GM18868 (cell line): ENCODE measurements around the gene LGSN.
"Not testable (repeated sequence)": the region's sequence is repeated elsewhere in the genome, so short reads cannot be mapped to it uniquely, and the experiment has no call there.

Experiments
- ATAC-seq: cut with Tn5 transposase; IDR thresholded peaks from one replicate; pipeline ENCODE4 v1.9.1; 2021; ENCODE audit warnings: mild to moderate bottlenecking, moderate library complexity; ENCODE audit not compliant: unreplicated experiment

Gene LGSN

DNA sequence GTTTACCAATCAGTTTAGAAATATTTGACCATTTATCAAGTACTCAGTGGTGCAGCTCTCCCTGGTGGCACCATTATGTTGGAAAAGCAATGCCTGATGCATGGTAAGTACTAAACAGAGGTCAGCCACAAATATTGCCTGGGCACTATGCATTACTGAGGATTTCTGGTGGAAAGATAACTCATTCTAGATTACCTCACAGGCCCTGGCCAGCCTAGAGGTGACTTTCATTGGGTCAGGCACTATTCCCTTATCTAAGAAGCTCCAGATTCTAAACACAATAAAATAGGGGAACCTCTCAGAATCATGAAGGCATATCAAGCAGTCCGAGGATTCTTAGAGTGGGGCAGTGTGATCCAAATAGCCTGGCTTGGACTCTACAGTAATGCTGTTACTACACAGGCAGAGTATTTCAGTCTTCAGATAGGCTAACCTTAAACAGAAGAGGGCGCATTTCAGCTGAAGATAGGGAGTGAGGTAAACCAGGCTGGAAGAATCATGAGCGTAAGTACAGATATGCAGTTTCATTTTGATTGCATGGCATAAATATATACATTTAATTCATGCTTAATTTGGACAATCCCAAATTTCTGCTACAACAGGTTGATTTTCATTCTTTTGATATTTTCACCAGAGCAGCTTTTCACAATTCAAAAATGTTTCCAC lies 12.1 kb downstream of the LGSN start:
- peak; percentile 91 for ATAC-seq

DNA sequence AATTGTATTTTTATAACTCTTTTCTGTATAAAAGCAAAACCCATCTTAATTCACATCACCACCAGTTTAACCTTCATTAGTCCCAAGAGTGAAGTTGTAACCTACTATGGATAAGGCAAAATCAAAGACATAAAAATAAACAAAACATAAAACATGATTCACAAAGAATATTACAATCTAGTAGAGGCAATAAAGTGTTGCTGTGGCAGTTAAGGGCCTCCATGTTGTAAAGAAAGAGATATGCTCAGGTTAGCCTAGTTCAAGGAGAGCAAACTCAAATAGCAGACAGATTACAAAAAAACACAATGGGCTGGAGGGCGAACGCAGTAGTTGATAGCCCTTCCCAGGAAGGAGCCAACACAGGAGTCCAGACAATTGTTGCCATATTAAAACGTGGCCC lies 13.4 kb downstream of the LGSN start:
- ATAC-seq: no peak

DNA sequence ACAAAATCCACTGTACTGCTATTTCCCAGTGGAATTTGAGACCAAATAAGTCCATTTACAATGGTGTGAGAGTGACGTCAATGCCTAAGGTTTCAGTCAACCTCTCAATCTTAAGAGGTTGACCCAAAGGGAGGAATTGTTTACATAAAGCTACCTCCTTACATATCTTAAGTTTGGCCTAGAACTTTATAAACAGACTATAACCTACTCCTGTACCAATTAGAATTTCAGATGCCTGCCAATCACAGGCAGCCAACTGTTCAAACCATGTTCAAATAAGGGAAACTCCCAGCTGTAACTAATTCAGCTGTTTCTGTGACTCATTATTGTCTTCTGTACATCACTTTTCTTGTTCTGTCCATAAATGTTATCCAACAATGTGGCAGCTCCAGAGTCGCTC lies 14.5 kb downstream of the LGSN start:
- ATAC-seq: no peak

DNA sequence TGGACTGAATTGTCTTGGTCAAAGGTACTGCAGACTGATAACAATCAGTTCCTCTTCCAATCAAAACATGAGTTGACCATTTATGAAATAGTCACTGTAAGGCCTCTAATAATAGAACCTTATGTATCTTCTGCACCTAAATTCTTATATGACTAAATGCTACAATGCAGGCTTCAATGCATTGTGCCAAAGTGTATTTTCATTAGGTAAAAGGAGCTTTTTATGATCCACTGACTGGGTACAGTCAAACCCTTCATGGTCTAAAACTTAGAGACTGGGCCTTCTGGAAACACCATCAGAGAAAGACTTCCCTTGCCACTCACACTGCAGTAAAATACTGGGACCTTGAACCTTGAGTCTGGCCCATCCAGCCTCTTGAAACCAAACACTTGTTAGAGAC lies 16.3 kb downstream of the LGSN start:
- no peak for ATAC-seq

DNA sequence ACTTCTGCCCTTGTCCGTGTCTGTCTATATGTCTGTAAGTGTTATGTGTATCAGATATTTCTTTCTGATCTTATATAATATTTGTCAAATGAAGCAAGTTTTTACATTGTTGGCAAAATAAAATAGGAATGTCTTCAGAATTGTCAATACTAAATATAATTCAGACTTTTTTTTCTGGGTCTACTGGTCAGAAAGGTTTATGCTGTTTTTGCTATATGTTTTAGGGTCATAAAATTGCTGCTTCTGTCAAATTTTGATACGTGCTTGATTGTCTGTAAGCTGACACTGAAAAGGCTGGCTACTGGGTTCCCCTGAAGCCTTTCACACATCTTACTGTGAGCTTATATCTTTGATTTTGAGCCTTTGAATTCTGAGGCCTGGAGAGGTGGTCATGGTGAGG lies 20.1 kb downstream of the LGSN start:
- no peak for ATAC-seq

DNA sequence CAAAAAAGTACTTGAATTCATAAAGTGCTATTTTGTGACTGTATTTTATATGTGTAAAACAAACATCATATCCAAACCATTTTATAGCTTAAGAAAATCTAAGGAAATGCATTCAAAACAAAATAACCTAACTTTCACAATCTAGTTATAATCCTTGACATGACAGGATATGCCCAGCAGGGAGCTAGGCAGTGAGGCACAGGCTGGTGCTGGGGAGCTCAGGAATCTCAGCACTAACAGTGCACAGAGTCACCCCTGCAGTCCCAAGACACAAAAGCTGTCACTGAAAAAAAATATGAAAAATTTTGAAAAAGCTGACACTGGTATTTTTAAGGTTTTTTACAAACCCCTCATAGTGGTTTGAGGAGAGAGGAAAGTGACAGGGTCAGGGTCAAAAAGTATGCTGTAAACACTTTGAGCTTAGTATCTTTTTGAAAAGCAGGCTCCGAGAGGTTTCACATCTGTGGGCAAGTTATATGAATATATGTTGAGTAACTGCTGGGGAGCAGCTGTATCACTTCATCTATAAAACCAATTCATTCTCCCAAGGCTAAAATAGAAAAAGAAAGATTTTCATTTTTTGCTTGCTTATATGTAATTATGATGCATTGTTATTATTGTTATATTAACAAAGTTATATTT lies 24.1 kb downstream of the LGSN start:
- ATAC-seq: no peak

DNA sequence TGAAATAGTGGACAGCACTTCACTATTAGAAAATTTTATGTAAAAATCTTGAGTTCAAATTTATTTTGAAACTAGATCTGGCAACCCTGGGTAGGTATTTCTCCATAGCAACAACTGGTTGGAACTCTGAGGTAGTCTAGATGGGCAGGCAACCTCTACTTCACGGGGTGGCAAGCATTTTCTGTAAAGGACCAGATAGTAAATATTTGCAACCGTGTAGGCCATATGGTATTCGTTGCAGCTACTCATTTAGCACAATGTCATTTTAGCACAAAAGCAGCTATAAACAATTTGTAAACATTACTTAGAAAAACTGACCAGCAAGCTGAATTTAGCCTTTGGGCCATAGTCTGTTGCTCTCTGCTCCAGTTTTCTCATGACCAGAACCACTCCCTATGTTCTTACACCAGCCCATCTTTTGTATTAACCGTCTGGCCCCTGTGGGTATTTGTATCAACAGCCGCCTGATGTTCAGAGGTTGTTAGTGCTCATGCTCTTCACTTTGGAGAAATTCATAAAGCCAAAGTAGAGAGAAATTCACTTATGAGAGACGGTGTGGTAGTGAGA lies 29.2 kb downstream of the LGSN start:
- no peak for ATAC-seq

DNA sequence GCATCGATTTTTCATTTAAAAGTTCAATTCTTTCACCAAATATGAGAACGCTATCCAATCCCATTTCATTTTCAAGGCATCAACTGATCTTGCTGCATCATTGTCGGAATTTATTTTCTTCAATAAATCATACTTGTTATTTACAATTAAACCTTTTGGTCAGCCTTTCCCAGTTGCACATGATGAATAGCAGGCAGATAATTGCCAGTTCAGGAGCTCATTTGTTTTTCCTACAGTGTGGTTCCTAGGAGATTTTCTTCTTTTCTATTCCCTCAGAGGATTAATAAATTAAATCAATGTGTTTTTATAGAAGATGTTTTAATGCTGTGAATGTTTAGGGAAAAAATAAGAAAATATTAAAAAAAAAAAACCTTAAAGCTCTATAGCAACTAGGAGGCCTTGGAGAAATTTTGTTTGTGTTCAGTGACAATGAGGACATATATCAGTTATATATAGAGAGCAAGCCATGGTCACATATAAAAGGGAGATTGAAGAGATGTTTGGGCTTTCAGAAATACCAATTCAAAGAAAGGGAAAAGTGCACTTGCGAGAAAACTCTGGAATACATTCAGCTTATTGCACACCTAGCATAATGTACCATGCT lies 30.4 kb downstream of the LGSN start:
- no peak for ATAC-seq

DNA sequence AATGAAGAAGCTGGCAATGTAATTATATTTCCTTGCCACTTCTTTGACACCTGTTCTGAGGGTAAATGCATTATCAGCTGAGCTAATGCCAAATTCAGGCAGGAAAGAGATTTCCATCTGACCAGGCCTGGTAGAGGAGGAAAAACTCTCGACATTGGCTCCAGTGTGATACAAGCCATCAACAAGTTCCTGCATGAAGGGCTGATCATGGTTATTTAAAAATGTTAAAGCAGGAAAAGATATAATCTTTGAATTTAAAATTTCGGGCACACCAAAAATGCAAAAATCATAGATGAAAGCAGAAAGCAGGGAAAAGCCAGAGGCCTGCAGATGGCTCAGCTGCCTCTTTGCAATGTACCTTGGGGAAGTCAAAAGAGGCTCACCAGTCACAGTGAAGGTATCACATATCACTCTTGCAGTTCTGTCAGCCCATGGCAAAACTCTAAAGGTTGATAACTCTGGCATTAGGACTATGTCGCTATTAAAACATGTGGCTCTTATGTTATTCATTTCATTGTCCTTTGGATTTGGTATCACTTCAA lies 39.1 kb downstream of the LGSN start:
- no peak for ATAC-seq

DNA sequence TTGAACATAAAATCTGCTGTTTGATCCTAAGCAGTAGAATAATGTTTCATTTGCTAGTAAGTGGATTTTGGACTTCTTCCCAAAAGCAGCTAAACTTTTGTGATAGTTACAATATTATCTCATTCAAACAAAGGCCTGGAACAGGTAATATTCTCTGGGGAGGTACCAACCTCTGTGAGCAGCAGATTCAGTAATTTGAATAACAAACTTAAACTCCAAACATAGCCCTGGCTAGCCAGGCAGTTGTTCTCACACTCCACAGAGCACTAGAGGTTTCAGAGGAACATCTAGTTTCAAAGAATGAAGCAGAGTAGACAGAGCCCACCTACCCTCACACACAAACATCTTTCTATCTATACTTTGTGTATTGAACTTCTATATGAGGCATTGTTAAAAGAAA lies 40.9 kb downstream of the LGSN start:
- ATAC-seq: no peak

DNA sequence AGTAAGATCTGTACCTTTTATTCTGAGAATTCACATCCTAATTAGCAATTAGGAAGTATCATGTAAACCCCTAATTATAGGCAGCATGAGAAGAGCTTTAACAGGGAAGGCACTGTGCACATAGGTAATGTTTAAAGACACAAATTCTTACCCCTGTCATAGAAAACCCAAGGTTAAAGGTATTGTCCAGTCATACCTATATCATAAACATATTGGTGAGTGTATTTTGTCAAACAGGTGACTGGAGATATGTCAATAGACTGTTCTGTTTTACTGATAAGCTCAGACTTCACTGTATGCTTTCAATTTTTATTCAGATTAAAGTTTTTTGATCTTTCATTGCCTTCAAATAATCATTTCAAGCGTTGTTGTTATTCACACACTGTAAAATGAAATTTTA lies 43.8 kb downstream of the LGSN start:
- ATAC-seq: no peak

DNA sequence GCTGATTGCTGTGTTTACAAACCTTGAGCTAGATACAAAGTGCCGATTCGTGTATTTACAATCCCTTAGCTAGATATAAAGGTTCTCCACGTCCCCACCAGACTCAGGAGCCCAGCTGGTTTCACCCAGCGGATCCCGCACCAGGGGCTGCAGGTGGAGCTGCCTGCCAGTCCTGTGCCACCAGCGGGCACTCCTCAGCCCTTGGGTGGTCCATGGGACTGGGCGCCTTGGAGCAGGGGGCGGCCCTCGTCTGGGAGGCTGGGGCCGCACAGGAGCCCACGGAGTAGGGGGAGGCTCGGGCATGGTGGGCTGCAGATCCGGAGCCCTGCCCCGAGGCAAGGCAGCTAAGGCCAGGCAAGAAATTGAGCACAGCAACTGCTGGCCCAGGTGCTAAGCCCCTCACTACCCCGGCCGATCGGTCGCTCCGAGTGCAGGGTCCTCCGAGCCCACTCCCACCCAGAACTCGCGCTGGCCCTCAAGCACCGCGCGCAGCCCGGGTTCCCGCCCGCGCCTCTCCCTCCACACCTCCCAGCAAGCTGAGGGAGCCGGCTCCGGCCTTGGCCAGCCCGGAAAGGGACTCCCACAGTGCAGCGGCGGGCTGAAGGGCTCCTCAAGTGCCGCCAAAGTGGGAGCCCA lies 44.9 kb downstream of the LGSN start:
- ATAC-seq: not testable (repeated sequence)

DNA sequence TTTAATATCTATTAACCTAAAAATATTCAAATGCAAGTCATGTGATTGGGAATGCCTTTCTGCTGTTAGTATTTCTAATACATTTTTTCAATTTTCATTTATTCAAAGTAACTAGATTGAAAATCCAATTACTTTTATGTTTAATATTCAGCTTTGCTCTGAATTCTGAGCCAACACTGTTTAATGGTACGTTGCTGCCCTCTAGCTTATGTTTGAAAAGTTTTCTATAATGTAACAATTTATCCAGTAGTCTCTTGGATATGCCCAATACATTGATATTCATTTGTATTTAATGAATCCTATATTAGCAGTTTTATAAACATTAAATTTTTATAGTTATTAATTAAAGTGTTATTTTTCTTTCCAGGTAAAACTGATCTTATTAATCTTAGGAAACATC lies 47.4 kb downstream of the LGSN start:
- no peak for ATAC-seq

DNA sequence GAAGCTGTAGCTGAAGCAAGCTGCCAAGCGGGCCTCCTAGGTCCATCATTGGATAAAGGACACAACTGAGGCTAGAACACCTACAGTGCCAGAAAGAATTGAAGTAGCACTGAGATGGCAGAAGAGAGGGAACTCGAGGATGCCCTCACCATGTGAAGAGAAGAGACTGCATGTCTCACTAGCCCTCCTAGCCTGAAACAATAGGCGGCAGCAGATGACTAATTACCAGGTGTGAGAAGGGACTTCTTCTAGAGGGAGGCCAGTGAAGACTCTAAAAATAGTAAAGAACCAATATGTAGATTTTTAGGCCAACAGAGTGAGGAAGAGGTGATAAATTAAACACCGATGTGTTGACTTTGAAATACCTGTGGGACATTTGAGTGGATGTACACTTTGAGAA lies 50.3 kb downstream of the LGSN start:
- peak; percentile 71 for ATAC-seq

DNA sequence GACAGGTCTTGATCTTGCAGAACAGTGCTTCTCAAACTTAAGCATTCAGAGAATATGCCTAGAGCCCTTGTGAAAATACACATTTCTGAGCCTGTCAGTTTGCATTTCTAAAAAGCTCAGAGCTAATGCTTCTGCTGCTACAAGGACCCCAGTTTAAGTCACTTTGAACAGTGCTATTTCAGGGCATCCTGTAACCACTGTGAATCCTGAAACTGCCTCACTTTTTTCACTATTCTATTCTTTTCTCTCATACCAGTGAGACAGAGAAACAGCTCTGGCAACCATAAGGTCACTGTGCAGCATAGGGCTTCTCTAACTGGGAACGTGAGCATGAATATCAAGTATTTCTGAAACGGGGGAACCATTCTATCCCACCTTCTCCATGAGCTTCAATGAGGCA lies 51.2 kb downstream of the LGSN start:
- peak; percentile 39 for ATAC-seq

DNA sequence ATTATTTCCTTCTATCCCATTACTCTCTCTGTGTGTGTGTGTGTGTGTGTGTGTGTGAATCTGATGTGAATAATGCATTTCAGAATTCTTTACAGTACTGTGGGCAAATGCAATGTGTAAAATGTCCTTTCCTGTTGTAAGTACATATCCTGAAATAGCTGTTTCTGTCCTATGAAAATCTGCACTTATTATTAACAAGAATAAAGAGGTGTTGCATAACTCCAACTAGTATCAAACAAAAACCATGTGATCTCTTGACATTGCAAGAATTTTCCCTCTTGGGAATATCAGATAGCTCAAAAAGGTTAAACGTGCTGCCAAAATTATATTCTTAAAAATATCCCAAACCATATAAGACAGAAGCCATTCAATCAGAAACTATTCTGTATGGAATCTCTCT lies 52.0 kb downstream of the LGSN start:
- ATAC-seq: no peak

DNA sequence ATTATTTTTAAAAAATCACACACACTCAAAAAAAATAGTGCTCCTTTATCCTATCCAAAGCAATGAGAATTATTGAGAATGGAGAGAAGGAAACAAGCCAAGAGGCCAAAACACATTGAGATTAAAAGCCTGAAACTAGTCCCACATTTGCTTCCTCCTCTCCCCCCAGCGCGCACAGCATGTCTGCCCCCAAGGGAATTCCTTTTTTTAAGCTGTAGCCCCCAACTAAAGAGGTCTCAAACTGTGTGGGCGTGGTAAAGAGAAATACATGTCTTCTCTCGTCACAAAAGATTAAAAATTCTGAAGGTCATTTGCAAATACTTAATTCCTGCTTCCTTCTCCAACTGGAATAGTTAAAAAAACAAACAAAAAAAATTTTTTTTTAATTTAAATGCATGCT lies 52.7 kb downstream of the LGSN start:
- no peak for ATAC-seq

DNA sequence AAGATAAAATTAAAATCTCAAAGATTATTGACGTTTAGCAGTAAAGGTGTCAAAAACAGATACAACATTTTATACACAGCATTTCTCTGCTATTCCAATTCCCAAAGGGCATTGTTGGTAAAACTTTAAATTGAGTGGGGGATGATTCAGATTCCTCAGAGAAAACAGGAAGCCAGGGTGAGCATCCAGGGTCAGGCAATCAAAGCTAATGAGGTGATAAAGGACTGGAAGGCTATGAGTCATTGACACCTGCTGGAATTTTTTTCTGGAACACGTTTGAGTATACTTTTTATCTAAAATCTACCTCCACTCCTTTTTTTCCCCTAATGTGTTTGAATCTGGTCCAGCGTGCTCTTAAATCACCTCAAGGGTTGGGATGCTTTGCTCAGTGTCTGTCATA lies 56.3 kb downstream of the LGSN start:
- ATAC-seq: no peak

DNA sequence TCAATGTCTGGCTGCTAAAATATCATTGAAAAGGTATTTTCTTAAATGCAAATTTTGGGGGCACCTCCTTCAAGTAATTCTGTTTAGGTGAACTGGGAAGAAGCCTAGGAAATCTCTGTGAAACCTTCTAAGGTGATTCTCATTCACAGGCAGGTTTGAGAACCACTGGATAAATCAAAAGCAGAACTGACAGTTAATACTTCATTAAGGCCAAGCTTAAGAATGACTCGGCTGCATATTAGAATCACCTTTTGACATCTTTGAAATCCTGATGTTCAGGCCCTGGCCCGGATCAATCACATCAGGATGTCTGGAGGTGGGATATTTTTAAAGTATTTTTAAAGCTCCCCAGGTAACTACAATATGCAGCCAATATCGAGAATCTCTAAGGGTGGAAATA lies 58.0 kb downstream of the LGSN start:
- no peak for ATAC-seq

DNA sequence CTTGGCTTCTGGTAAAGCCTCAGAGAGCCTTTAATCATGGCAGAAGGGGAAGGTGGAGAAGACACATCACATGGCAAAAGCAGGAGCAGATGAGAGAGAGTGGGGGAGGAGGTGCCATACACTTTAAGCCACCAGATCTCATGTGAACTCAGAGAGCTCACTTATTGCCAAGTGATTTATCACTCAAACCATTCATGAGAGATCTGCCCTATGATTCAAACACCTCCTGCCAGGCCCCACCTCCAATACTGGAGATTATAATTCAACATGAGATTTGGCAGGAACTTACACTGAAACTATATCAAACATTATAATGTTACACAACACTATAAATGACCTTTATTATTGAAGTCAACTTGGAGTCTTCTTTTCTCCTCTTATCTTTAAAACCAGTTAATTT lies 60.6 kb downstream of the LGSN start:
- no peak for ATAC-seq

DNA sequence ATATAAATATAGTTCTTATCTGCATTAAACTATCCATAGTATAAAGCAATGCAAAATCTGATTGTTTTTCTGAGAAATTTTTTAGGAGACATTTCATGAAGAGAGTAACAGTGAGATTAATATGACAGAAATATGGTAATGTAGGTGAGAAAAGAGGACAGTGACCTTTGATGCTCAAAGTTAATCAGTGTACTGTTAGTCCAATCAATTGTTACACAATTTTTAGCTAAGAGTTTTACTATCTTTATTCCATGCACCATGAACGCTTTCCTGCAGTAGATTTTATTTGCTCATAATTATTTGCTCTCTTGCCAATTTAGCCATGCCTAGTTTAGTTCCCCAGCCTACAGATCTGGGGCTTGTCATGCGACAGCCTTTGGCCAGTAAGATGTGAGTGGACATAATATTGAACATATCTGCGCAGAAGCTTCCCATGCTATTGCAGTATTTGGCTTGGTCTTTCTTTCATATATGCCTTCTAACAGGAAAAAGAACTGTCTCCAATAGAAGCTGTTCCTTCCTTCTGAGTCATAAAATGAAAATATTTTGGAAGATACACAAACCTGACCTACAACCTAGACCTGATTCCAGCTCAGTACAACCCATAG lies 69.8 kb downstream of the LGSN start:
- no peak for ATAC-seq
